HCT116 (cell line): ENCODE data around the gene CENPH. TPM values are rescaled to one million over a fixed set of nuclear protein-coding genes. Genes with fewer than 3 reads are reported as not detected.
"Not testable (repeated sequence)": the region's sequence is repeated elsewhere in the genome, so short reads cannot be mapped to it uniquely, and the experiment has no call there.

Experiments used
- ATAC-seq: fragments of 200-7000 bp; cut with Tn5 transposase; 2 replicates; pipeline ENCODE4 v1.9.1; 2020; ENCODE audit warnings: mild to moderate bottlenecking, moderate library complexity
- BruUV-seq: library from RNA; stranded (reverse); fragments of 400-500 nt; replicated peaks from 2 replicates; lab custom pipeline; 2021; lab: Mats Ljungman, UMichigan
- CTCF ChIA-PET: fragments of 300-600 bp; sonication (Branson Sonifier 250); formaldehyde crosslinking; loops from one replicate; lab custom pipeline; 2021; ENCODE audit warnings: antibody characterized with exemption; lab: Charles Lee
- POLR2A ChIA-PET: fragments of 300-600, 350-600 bp; sonication (Branson Sonifier 250); formaldehyde crosslinking; loops from one replicate; lab custom pipeline; 2021; ENCODE audit warnings: antibody characterized with exemption; lab: Charles Lee
- RAD21 ChIA-PET, 2 experiments: fragments of 300-600 bp; sonication (Branson Sonifier 250); formaldehyde crosslinking; loops; one replicate each; lab custom pipeline; 2023; ENCODE audit warnings: low total read pairs in 2 of 2; ENCODE audit not compliant: uncharacterized antibody in 2 of 2, unreplicated experiment in 2 of 2, low non-redundant PET in 1 of 2; lab: Charles Lee
- DNase-seq: peaks from one replicate; pipeline ENCODE4 v3.0.0-alpha.2; 2010; ENCODE audit warnings: low read depth, low spot score
- H2AFZ ChIP-seq: fragments of 200-600 bp; shearing (Covaris generic), sonication (generic); 2 replicates; pipeline ENCODE4 v1.6.1; 2017; ENCODE audit warnings: low read depth, mixed run types, mixed read lengths, antibody characterized with exemption, low read length; ENCODE audit not compliant: poor library complexity, severe bottlenecking
- H3K27ac ChIP-seq: 2 replicates; pipeline ENCODE4 v1.5.1; 2012; ENCODE audit warnings: low read depth, low read length
- H3K27me3 ChIP-seq: fragments of 200-600 bp; sonication (generic); 2 replicates; pipeline ENCODE4 v1.6.1; 2016; ENCODE audit warnings: mixed run types, low read length, mixed read lengths; ENCODE audit not compliant: insufficient read depth
- H3K36me3 ChIP-seq, 2 experiments: fragments of 200-500 bp in 1 of 2; fragments of 200-600 bp in 1 of 2; sonication (Bioruptor generic) in 1 of 2; sonication (generic) in 1 of 2; 2 replicates each; pipeline versions ENCODE4 v1.5.1 to v1.6.1; 2014 to 2016; ENCODE audit warnings: low read length in 2 of 2, inconsistent platforms in 1 of 2, mixed read lengths in 1 of 2, mixed run types in 1 of 2; ENCODE audit not compliant: insufficient read depth in 2 of 2, control insufficient read depth in 1 of 2
- H3K4me1 ChIP-seq, 2 experiments: fragments of 200-600 bp in 1 of 2; sonication (generic) in 1 of 2; 2 replicates each; pipeline versions ENCODE4 v1.5.1 to v1.6.1; 2012 to 2017; ENCODE audit warnings: low read length in 2 of 2, inconsistent platforms in 1 of 2, mild to moderate bottlenecking in 1 of 2, mixed read lengths in 1 of 2, mixed run types in 1 of 2, moderate library complexity in 1 of 2; ENCODE audit not compliant: insufficient read depth in 2 of 2, control insufficient read depth in 1 of 2
- H3K4me2 ChIP-seq: fragments of 200-600 bp; sonication (generic); 2 replicates; pipeline ENCODE4 v1.6.1; 2017; ENCODE audit warnings: mixed run types, low read length, mixed read lengths
- H3K4me3 ChIP-seq, 2 experiments: fragments of 200-600 bp in 1 of 2; sonication (generic) in 1 of 2; replicated peaks in 1 of 2; 2 replicates each; pipeline ENCODE4 v1.5.1; 2011 to 2016; ENCODE audit warnings: low read length in 2 of 2, control low read depth in 1 of 2, low read depth in 1 of 2, mild to moderate bottlenecking in 1 of 2, mixed read lengths in 1 of 2, mixed run types in 1 of 2
- H3K79me2 ChIP-seq: fragments of 200-600 bp; sonication (generic); 2 replicates; pipeline ENCODE4 v1.6.1; 2017; ENCODE audit warnings: mild to moderate bottlenecking, mixed run types, low read length, moderate library complexity, mixed read lengths; ENCODE audit not compliant: insufficient read depth
- H3K9ac ChIP-seq: fragments of 200-600 bp; sonication (generic); 2 replicates; pipeline ENCODE4 v1.6.1; 2016; ENCODE audit warnings: low read length, mixed read lengths
- H3K9me2 ChIP-seq: fragments of 200-600 bp; sonication (generic), shearing (Covaris generic); 2 replicates; pipeline ENCODE4 v1.6.1; 2017; ENCODE audit warnings: mixed run types, mild to moderate bottlenecking, moderate library complexity; ENCODE audit not compliant: insufficient read depth
- H3K9me3 ChIP-seq, 2 experiments: fragments of 200-500 bp in 1 of 2; fragments of 200-600 bp in 1 of 2; sonication (Bioruptor generic) in 1 of 2; sonication (generic) in 1 of 2; 2 replicates each; pipeline ENCODE4 v1.6.1; 2014 to 2017; ENCODE audit warnings: low read length in 2 of 2, mixed read lengths in 2 of 2, inconsistent platforms in 1 of 2, low read depth in 1 of 2, mild to moderate bottlenecking in 1 of 2, mixed run types in 1 of 2, moderate library complexity in 1 of 2; ENCODE audit not compliant: control insufficient read depth in 1 of 2, insufficient read depth in 1 of 2
- H4K20me1 ChIP-seq: fragments of 200-600 bp; sonication (generic), shearing (Covaris generic); 2 replicates; pipeline ENCODE4 v1.6.1; 2017; ENCODE audit warnings: mixed run types, mild to moderate bottlenecking, moderate library complexity; ENCODE audit not compliant: insufficient read depth
- CBX3 ChIP-seq: IDR thresholded peaks from 2 replicates; pipeline ENCODE4 v1.6.1; 2012; ENCODE audit warnings: low read depth
- CEBPB ChIP-seq: IDR thresholded peaks from 2 replicates; pipeline ENCODE4 v1.6.1; 2012; ENCODE audit warnings: low read depth
- FOSL1 ChIP-seq: IDR thresholded peaks from 2 replicates; pipeline ENCODE4 v1.6.1; 2012; ENCODE audit warnings: low read depth
- JUND ChIP-seq: IDR thresholded peaks from 2 replicates; pipeline ENCODE4 v1.6.1; 2012
- SIN3A ChIP-seq: IDR thresholded peaks from 2 replicates; pipeline ENCODE4 v1.6.1; 2012; ENCODE audit warnings: low read depth
- SP1 ChIP-seq: IDR thresholded peaks from 2 replicates; pipeline ENCODE4 v1.6.1; 2012; ENCODE audit warnings: low read depth
- SRF ChIP-seq: IDR thresholded peaks from 2 replicates; pipeline ENCODE4 v1.6.1; 2012; ENCODE audit warnings: low read depth
- intact Hi-C: fragments of 100-400 bp; cut with micrococcal nuclease; formaldehyde crosslinking; loops from 2 replicates; pipeline ENCODE4 v1.10.0; 2022
- total RNA-seq: library from RNA; stranded (reverse); gene quantifications from one replicate; pipeline ENCODE4 v1.2.1, GENCODE V29; 2021; ENCODE audit not compliant: unreplicated experiment

The CENPH gene
- total RNA-seq, 1 experiment from 2014 or later = 23.4 TPM

DNA sequence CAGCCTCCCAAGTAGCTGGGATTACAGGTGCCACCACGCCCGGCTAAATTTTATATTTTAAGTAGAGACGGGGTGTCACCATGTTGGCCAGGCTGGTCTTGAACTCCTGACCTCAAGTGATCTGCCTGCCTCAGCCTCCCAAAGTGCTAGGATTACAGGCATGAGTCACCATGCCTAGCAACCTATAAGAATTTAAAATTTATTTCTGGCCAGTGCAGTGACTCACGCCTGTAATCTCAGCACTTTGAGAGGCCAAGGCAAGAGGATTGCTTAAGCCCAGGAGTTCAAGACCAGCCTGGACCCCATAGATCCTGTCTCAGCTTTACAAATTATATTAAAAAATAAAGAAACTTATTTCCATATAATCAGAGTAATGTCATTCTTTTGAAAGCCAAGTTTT, 66.6 kb downstream of the CENPH start:
- Histone ChIP-seq H3K4me1 (peaks cover 12 to 22% of the 10 kb centered on the region in 2 experiments), H3K4me2 (peak overlapping the region; percentile 44), H3K79me2 (peaks cover 42% of the 10 kb centered on the region), H3K36me3 (peaks cover 19 to 23% of the 10 kb centered on the region in 2 experiments; a peak in 3 of 4 replicates), H3K27ac (peak overlapping the region; percentile 10; the same call in 1 of the 2 replicates)
- POLR2A ChIA-PET, H2AFZ ChIP-seq, H4K20me1 ChIP-seq, H3K9me3 ChIP-seq, H3K9me2 ChIP-seq, H3K27me3 ChIP-seq, RAD21 ChIA-PET, BruUV-seq, H3K4me3 ChIP-seq, H3K9ac ChIP-seq: not testable (repeated sequence)
- ATAC-seq (peak; percentile 91), DNase-seq (peak; percentile 50)
- intact Hi-C loops = loop anchor here (1.0 kb wide), 1 partner anchor 39 kb away; a partner anchor contains a TSS
- TF ChIP-seq SRF = peak; percentile 22; the same call in 1 of the 2 replicates
- TF ChIP-seq SP1 = peak; percentile 27; the same call in 1 of the 2 replicates
- TF ChIP-seq CEBPB = peak; percentile 55; the same call in 1 of the 2 replicates
- peak; percentile 67 for TF ChIP-seq CBX3
- peak; percentile 66 for TF ChIP-seq JUND
- peak; percentile 63 for TF ChIP-seq FOSL1
- CTCF ChIA-PET = interaction anchor here (1.0 kb wide), 1 partner anchor 10 kb away, joined by 3 read pairs; no protein-coding TSS in a partner anchor

DNA sequence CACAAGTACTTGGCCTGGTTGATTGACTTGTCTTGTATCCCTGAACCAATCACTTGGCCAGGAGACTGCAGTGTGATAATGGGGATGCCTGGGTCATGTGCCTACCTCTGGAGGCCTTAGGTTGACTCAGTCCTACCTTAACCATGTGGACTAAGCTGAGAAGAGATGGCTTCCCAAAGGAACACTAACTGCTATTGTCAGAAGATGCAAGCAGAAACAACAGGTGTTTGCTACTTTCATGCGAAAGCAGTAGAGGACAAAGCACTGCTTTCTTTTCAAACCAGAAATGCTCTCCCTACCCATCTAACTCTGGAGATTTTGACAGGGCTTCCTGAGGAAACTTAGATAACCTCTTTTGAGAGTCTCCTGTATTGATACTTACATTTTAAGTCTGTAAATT, 68.2 kb downstream of the CENPH start:
- CTCF ChIA-PET = no interaction called here
- intact Hi-C loops = no loop called here

More for the DNA sequence above, 68.2 kb downstream of the CENPH start:
- Histone ChIP-seq H3K4me2 (no peak overlapping the region), H3K9me2 (no peaks in the 10 kb centered on the region), H3K9me3 (no peaks in the 10 kb centered on the region), H4K20me1 (no peaks in the 10 kb centered on the region), H3K36me3 (peaks cover 22 to 27% of the 10 kb centered on the region in 2 experiments; a peak in 3 of 4 replicates), H3K4me3 (no peak overlapping the region), H3K27me3 (no peaks in the 10 kb centered on the region), H3K79me2 (peaks cover 28% of the 10 kb centered on the region), H3K4me1 (peaks cover 12 to 22% of the 10 kb centered on the region in 2 experiments), H3K9ac (no peak overlapping the region), H2AFZ (no peak overlapping the region), H3K27ac (no peak overlapping the region)
- POLR2A ChIA-PET = no interaction called here
- BruUV-seq = no TSS peak
- ATAC-seq (no peak), DNase-seq (no peak)
- RAD21 ChIA-PET = no interaction called here
- TF ChIP-seq SIN3A (no peak), SP1 (no peak)

Other genes with a start within 250 kb of the CENPH start
- 50.0 TPM for gene SLC30A5, start 95.6 kb upstream of the CENPH start, total RNA-seq
- gene CCNB1, start 22.4 kb upstream of the CENPH start, total RNA-seq = 281 TPM
- gene CDK7, start 45.3 kb downstream of the CENPH start, total RNA-seq = 67.0 TPM
- 15.9 TPM for gene CCDC125, start 143.2 kb downstream of the CENPH start, total RNA-seq
- 33.4 TPM for gene AK6, start 179.9 kb downstream of the CENPH start, total RNA-seq
- gene TAF9, start 179.9 kb downstream of the CENPH start, total RNA-seq = 92.0 TPM
- 29.0 TPM for gene RAD17, start 180.2 kb downstream of the CENPH start, total RNA-seq
- gene MARVELD2, start 225.5 kb downstream of the CENPH start, total RNA-seq = 21.6 TPM